ENCODE measurements around the gene CD40LG.

DNA sequence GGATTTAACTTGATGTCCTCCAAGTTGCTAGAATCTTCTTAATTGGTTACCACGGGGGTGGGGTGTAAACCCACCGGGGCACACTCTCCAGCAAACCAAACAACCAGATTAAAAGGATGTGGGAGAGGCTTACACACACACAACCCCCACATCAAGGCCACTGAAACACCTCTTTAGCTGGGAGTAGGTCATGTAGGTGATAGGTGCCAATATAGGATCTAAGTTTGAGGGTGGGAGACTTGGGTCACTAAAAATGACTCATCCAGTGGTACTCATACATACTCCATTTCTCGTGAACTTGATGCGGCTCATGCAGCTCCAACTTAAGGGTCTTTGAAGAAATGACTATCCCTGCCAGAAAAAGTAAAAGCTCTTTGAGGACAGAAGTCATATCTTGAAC, 20.5 kb upstream of the CD40LG start:
- TF ChIP-seq CTCF (IDR thresholded peaks at IDR 0.05; ENCODE audit: borderline replicate concordance, extremely low read depth, low read length, poor library complexity, severe bottlenecking) (no peak), EZH2 (IDR thresholded peaks at IDR 0.05; ENCODE audit: borderline replicate concordance, low read depth, low read length, severe bottlenecking) (no peak)

Data from DND-41 (cell line).